Natural killer cell (primary cell): ENCODE results near the gene WDR90. TPM values are rescaled to one million over a fixed set of nuclear protein-coding genes. Genes with fewer than 3 reads are reported as not detected.

Experiments
- ATAC-seq, 3 donors: fragments of 150-1000 bp in 2 of 3; fragments of 200-7000 bp in 1 of 3; cut with Tn5 transposase; 1 replicate in 1 of 3; 2 replicates in 2 of 3; pipeline ENCODE4 v1.10.0; 2021; ENCODE audit warnings: mild to moderate bottlenecking in 2 of 3, moderate library complexity in 2 of 3
- DNase-seq, 2 donors: peaks; one replicate each; pipeline versions ENCODE4 v3.0.0 to v3.0.0-alpha.2; 2013 to 2021; ENCODE audit warnings: mixed read lengths in 1 of 2
- H3K27ac ChIP-seq: one replicate; pipeline ENCODE4 v1.5.1; 2013; ENCODE audit warnings: mild to moderate bottlenecking, low read length
- H3K27me3 ChIP-seq: one replicate; pipeline ENCODE4 v1.6.1; 2013; ENCODE audit warnings: low read length; ENCODE audit not compliant: control insufficient read depth, insufficient read depth
- H3K36me3 ChIP-seq: one replicate; pipeline ENCODE4 v1.6.1; 2013; ENCODE audit warnings: low read length; ENCODE audit not compliant: control insufficient read depth, insufficient read depth
- H3K4me1 ChIP-seq: one replicate; pipeline ENCODE4 v1.6.1; 2013; ENCODE audit warnings: low read length; ENCODE audit not compliant: control insufficient read depth, insufficient read depth
- H3K4me3 ChIP-seq: one replicate; pipeline ENCODE4 v1.5.1; 2013; ENCODE audit warnings: low read length
- H3K9me3 ChIP-seq: one replicate; pipeline ENCODE4 v1.6.1; 2013; ENCODE audit warnings: low read length; ENCODE audit not compliant: control insufficient read depth, insufficient read depth
- H3K27ac Mint-ChIP-seq, 2 donors: one replicate each; pipeline ENCODE4 v1.8.0; 2022; ENCODE audit warnings: mild to moderate bottlenecking in 2 of 2, mixed read lengths in 2 of 2, moderate library complexity in 1 of 2
- H3K27me3 Mint-ChIP-seq, 2 donors: one replicate each; pipeline ENCODE4 v1.8.0; 2022; ENCODE audit warnings: low read depth in 2 of 2, mixed read lengths in 2 of 2
- H3K36me3 Mint-ChIP-seq: one replicate; pipeline ENCODE4 v1.8.0; 2022; ENCODE audit warnings: mixed read lengths
- H3K4me1 Mint-ChIP-seq, 2 donors: one replicate each; pipeline ENCODE4 v1.8.0; 2022; ENCODE audit warnings: mixed read lengths in 2 of 2
- H3K4me3 Mint-ChIP-seq: one replicate; pipeline ENCODE4 v1.8.0; 2022; ENCODE audit warnings: mild to moderate bottlenecking, moderate library complexity, mixed read lengths
- H3K9me3 Mint-ChIP-seq, 2 donors: one replicate each; pipeline ENCODE4 v1.8.0; 2022; ENCODE audit warnings: mixed read lengths in 2 of 2
- CTCF ChIP-seq: fragments of 200-600 bp; IDR thresholded peaks from one replicate; pipeline ENCODE4 v1.8.0; 2022; ENCODE audit warnings: antibody characterized with exemption
- WGBS: methylation state at CpG from one replicate; pipeline ENCODE4 v1.1.7; 2013; ENCODE audit warnings: missing lambda C conversion rate; ENCODE audit not compliant: insufficient coverage; 5-methylcytosine and 5-hydroxymethylcytosine counted together
- intact Hi-C: fragments of 100-400 bp; cut with micrococcal nuclease; formaldehyde crosslinking; loops from one replicate; pipeline ENCODE4 v1.14.2; 2022
- total RNA-seq, 4 donors: library from RNA; stranded (reverse); fragments of 120-200 nt in 1 of 4; gene quantifications; one replicate each; pipeline versions ENCODE4 v1.2.3 to v1.2.4, GENCODE V29; 2013 to 2022

Gene WDR90
- total RNA-seq, 3 donors from 2014 or later (not counting 1 experiment from before 2014, with no cell fraction given): 16.7 to 22.8 (median 20.2) TPM

- H3K27me3 Mint-ChIP-seq: peaks cover 0 to 3% of the 10 kb centered on the region in 2 donors
- peak overlapping the region; percentile 52 for H3K4me3 Mint-ChIP-seq
- no peaks in the 10 kb centered on the region for H3K36me3 Mint-ChIP-seq
- H3K27ac ChIP-seq: no peak overlapping the region
- H3K4me1 ChIP-seq: peaks cover 13% of the 10 kb centered on the region
- TF ChIP-seq CTCF: no peak
- peaks cover 5% of the 10 kb centered on the region for H3K36me3 ChIP-seq
- H3K9me3 ChIP-seq: no peaks in the 10 kb centered on the region
- no peak overlapping the region for H3K4me3 ChIP-seq
- no peak for DNase-seq
- H3K9me3 Mint-ChIP-seq: no peaks in the 10 kb centered on the region
- H3K27ac Mint-ChIP-seq: no peak overlapping the region
- no peaks in the 10 kb centered on the region for H3K27me3 ChIP-seq
- ATAC-seq: no peak
- intact Hi-C loops: no loop called here
- H3K4me1 Mint-ChIP-seq: peaks cover 7 to 12% of the 10 kb centered on the region in 2 donors
- 80% methylated on average over 8 of the region's 9 CpGs for WGBS
Measured at GRCh38 chr16:631808-632358, 17.3 kb upstream of the WDR90 start.

GRCh38 chr16:632486-633335, 16.5 kb upstream of the WDR90 start:
- H3K36me3 ChIP-seq: peaks cover 5% of the 10 kb centered on the region
- 96% methylated on average over 67 of the region's 67 CpGs for WGBS
- peaks cover 19% of the 10 kb centered on the region for H3K4me1 ChIP-seq
- no peaks in the 10 kb centered on the region for H3K27me3 ChIP-seq
- H3K4me3 ChIP-seq: no peak overlapping the region
- Mint-ChIP-seq H3K4me1 (peaks cover 7 to 12% of the 10 kb centered on the region in 2 donors), H3K9me3 (no peaks in the 10 kb centered on the region), H3K27ac (no peak overlapping the region), H3K36me3 (no peaks in the 10 kb centered on the region), H3K27me3 (peaks cover 0 to 3% of the 10 kb centered on the region in 2 donors), H3K4me3 (no peak overlapping the region)
- intact Hi-C loops: no loop called here
- no peak for ATAC-seq
- H3K9me3 ChIP-seq: no peaks in the 10 kb centered on the region
- TF ChIP-seq CTCF: no peak
- no peak overlapping the region for H3K27ac ChIP-seq
- no peak for DNase-seq

- 97% methylated on average over 74 of the region's 74 CpGs for WGBS
- DNase-seq (no peak), ATAC-seq (no peak)
- no peak overlapping the region for H3K27ac Mint-ChIP-seq
- Histone ChIP-seq H3K36me3 (peaks cover 4% of the 10 kb centered on the region), H3K27ac (no peak overlapping the region), H3K4me1 (peaks cover 25% of the 10 kb centered on the region), H3K9me3 (no peaks in the 10 kb centered on the region), H3K27me3 (no peaks in the 10 kb centered on the region), H3K4me3 (no peak overlapping the region)
- no peaks in the 10 kb centered on the region for H3K36me3 Mint-ChIP-seq
- H3K4me3 Mint-ChIP-seq: peak overlapping the region; percentile 17
- no peaks in the 10 kb centered on the region for H3K9me3 Mint-ChIP-seq
- H3K27me3 Mint-ChIP-seq: peaks cover 0 to 3% of the 10 kb centered on the region in 2 donors
- H3K4me1 Mint-ChIP-seq: peaks cover 7 to 12% of the 10 kb centered on the region in 2 donors
- no peak for TF ChIP-seq CTCF
- intact Hi-C loops: no loop called here
Measured at GRCh38 chr16:633336-634050, 15.7 kb upstream of the WDR90 start.
